Amniotic epithelial cell (primary cell): ENCODE results near the gene EEF1AKMT4.

Experiments used
- DNase-seq: peaks from one replicate; pipeline ENCODE4 v3.0.0-alpha.2; 2010; ENCODE audit warnings: low read depth

Gene EEF1AKMT4

DNA sequence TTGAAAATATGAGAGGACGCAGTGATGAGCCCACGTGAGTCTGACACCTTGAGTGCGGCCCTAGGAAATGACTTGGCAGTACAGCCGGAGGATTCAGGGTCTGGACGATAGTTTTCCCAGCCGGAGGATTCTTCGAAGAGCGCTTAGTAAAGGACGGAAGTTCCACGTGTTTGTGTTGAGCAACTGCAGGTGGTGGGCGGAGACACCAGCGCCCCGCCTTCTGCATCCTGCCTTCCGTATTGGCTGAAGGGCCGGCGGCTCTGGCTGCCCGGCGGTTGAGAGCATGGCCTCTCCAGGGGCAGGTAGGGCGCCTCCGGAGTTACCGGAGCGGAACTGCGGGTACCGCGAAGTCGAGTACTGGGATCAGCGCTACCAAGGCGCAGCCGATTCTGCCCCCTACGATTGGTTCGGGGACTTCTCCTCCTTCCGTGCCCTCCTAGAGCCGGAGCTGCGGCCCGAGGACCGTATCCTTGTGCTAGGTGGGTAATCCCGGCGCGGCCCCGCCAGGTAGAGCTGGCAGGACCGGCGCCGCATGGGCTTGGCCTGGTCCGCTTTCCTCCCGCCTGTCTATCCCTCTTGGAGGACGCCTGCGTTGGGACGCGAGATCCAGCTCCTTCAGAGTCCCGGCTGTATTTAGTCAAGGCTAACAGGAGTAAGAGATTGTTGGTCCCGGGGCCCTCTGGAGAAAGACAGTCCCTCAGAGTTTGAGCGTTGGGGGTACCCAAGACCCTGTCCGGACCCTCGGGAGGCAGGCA lies at the start of gene EEF1AKMT4:
TSS of gene EEF1AKMT4 (plus strand) at position 261 of the 755 bp plus-strand sequence. CDS start at position 284, 23 bp downstream.
- DNase-seq = peak; percentile 98

DNA sequence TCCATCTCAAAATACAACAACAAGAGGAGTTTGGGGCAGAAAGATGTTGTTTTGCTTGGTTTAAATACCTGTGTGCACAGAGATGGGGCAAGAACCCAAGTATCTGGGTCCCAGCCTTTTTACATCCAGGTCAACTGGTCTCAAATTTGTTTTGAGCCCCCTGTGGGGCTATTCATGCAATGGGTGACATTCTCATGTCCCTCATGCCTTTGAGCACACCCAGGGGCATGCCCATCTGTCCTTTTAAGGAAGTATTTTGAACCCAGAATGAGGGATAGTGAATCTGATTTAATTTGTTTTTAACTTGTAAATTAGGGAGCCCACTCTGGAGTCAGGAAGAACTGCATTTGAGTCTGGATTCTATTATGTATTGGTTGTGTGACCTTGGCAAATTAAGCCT lies 48.6 kb upstream of the EEF1AKMT4 start:
- DNase-seq = no peak

DNA sequence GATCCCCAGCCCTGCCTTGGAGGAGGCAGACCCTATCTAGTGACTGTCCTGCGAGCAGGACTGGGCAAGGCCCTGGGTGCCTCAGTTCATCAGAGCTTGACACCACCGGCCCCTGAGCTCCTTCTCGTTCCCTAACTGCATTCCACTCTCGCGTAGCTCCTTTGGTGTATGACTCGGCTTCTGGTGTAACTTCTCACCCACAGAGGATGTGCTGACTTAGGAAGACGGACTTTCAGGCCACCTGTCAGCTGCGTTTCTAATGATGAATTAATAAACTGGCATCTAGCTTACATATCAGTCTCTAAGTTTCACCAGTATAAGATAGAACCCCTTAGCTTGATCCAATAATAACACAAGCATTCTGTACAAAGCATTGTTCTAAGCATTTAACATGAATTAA lies 45.9 kb upstream of the EEF1AKMT4 start:
- peak; percentile 40 for DNase-seq

DNA sequence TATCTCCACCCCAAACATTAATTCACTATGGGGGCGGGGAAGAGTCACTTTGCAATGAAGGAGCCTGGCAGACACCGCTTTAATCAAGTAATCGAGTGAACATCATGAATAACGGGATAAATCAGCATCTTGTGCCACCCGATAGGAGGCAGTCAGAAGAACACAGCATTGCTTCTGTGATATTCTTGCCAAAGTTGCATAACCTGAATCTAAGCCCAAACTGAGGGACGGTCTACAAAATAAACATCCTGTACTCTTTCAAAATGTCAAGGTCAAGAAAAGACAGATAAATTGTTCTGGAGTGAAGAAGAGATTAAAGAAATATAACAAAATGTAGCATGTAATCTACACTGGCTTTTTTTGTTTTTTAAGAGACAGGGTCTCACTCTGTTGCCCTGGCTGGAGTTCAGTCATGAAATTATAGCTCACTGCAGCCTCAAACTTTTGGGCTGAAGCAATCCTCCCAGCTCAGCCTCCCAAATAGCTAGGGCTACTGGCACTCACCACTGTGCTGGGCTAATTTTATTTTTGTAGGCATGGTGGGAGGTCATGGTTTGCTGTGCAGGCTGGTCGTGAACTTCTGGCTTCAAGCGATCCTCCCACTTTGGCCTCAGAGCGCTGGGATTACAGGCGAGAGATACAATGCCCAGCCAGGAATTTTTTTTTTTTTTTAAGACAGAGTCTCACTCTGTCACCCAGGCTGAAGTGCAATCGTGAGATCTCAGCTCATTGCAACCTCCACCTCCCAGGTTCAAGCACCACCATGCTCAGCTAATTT lies 40.1 kb upstream of the EEF1AKMT4 start:
- DNase-seq = peak; percentile 57

DNA sequence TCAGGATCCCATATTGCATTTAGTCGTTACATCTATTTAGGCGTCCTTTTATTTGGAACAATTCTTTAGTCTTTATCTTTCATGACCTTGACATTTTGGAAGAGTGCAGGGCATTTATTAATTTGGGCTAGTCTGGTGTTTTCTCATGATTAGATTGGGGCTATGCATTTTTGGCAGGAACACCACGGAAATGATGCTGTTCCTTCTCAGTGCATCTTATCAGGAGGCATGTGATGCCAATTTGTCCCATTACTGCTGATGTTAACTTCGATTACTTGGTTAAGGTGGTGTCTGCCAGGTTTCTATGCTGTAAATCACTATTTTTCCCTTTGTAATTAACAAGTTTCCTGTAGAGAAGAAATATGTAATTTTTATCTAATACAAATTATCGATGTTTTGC lies 38.2 kb upstream of the EEF1AKMT4 start:
- no peak for DNase-seq

DNA sequence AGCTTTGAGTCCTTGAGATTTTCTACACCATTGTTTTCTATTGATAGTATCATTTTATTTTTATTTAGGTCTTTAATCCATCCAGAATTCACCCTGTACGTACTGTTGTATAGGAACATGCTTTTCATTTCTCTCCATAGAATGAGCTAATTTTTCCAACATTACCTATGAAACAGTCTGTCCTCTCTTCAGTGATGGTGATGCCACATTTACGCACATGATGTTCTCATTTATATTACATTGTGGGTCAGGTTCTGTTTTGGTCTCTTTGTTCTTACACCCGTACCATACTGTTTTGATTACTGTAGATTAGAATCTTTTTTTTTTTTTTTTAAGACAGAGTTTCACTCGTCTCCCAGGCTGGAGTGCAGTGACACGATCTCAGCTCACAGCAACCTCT lies 37.8 kb upstream of the EEF1AKMT4 start:
- no peak for DNase-seq

DNA sequence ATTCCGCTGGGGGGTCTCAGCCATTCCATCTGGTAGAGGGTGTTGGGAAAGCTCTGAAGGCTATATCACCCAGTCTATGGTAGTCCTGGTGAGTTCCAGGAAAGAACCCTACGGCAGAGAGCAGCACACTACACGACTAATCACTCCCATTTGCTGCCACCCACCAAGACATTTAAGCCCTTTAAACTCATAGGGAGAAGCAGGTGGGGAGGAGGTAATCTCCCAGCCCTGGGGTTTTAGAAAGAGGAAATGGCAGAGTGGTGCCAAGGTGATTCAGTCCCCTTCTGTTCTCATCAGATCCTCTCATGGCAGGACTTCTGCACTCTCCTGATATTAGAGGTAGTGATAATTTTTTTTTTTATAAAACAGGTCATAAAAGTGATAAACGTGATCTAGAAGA lies 30.7 kb upstream of the EEF1AKMT4 start:
- DNase-seq = no peak

DNA sequence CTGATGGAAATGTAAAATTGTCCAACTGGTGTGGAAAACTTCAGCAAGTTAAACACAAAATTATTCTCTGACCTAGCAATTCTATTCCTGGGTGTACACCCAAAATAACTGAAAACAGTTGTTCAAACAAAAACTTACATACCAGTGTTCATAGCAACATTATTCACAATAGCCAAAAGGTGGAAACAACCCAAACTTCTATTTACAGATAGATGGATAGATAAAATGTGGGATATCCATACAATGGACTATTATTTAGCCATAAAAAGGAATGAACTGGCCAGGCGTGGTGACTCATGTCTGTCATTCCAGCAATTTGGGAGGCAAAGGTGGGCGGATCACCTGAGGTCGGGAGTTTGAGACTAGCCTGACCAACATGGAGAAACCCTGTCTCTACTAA lies 27.0 kb upstream of the EEF1AKMT4 start:
- no peak for DNase-seq

DNA sequence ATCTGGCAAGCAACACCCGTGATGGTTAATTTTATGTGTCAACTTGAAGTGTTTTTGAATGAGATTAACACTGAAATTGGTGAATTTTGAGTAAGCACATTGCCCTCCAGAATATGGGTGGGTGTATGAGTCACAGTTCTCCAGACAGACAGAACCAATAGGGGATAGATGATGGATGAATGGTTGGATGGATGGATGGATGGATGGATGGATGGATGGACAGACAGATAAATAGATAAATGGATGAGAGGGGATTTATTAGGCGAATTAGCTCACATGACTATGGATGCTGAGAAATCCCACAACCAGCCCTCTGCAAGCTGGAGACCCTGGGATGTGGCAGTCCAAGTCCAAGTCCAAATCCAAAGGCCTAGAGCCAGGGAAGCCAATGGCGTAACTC lies 25.5 kb upstream of the EEF1AKMT4 start:
- no peak for DNase-seq

DNA sequence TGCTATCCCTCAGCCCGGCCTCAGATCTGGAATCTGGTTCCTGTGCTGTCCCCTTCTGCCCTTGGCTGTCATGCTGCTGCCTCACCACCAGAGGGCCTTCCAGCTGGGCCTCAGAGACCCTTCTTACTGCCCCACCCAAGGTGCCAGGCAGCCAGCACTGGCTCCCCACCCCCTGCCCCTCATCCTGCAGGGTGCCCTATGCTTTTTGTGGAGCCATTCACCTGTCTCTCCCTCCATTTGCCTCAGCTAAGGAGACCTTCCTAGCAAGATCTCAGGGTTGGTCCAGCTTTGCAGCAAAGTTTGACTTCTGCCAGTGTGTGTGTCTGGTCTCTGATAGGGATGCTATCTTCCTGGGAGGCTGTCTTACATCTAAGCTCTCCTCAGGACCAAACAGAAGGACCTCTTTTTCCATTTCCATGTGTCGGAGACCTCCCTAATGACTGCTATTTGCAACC lies 22.0 kb upstream of the EEF1AKMT4 start:
- no peak for DNase-seq

DNA sequence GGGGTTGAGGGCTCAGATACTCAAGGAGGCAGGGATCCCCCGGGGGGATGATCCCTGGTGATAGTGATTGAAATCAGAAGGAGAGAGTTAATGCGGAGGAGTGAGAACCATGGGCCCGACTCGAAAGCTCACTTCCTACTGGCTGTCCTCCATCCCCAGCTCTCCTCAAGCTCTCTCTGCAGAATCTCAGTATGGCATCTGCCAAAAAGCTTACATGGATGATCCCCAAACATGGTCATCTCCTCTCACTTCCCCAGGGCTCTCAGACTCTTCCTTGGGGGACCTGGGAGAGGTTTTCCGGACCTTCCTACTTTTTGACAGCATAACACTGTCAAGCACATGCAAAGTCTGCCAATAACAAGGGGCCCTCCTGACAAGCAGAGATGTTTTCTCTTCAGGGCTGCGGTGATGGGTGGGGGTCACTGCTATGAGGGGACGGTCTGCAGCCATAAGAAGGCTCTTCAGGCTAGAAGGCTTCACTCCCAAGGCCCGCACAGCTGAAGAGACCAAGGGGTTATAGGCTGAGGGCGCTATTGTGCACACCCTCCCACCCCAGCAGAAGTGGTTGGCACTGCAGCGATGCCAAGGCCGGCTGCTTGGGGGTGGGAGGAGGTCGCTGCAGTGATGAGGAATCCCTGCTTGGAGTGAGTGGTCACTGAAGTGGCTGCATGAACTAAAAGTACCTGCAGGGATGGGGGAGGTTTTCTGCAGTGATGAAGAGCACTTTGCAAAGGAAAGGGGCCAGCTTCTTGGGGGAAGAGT lies 20.9 kb upstream of the EEF1AKMT4 start:
- no peak for DNase-seq

DNA sequence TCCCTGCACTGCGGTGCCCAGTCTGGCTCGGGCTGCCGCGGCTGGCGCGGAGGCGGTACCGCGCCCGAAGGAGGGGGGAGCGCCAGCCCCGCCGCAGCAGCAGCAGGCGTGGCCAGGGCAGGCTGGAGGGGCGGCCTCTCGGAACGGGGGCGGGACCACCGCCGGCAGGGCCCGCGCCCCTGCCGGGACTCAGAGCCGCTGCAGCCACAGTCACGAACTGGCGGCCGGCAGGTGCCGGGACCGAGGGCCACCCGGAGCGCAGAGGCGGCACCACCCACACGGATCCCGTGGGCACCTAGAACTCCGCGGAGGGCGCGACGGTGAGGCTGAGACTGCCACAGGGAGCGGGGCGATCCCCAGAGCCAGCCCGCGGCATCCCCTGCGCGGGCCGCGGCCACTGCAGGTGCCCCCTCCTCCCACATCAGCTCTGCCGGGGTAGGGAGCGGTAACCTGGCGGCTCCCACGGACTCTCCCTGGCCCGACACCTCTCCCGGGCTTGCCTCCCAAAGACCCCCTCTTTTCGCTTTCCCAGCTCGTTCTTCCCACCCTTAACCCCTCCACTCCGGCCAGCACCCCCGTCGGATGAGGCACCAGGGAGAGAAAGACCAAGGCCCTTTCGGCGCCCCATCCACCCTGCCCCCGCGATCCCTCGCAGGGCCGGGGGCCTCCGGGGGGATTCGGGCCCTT lies 19.9 kb upstream of the EEF1AKMT4 start, which contains the start of gene VWA5B2:
TSS of gene VWA5B2 (plus strand) at position 192 of the 687 bp plus-strand sequence. CDS start 944 bp downstream, outside the sequence.
- peak; percentile 6 for DNase-seq

DNA sequence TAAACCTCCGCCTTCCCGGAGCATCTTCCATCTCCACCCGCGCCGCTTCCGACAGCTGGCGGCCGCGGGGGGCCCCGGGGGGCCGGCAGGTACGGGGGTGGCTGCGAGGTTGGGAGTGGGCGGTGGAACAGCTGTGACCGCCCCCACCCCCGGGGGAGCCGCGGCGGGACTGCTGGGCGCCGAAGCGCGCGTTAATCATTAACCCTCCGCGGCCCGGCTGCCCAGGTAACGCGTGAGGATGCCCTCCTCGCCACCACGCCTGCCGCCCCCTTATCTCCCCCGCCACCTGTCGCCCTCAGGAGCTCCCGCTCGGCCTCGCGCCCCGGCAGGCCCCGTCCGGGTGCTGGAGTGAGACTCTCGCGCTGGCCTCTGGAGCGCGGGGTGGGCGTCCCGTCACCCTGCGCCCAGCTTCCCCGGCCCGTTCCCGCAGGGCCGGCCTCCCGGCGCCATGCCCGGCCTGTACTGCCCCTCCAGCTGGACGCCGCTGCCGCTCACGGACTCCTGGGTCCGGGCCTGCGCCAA lies 19.3 kb upstream of the EEF1AKMT4 start:
- DNase-seq = no peak

DNA sequence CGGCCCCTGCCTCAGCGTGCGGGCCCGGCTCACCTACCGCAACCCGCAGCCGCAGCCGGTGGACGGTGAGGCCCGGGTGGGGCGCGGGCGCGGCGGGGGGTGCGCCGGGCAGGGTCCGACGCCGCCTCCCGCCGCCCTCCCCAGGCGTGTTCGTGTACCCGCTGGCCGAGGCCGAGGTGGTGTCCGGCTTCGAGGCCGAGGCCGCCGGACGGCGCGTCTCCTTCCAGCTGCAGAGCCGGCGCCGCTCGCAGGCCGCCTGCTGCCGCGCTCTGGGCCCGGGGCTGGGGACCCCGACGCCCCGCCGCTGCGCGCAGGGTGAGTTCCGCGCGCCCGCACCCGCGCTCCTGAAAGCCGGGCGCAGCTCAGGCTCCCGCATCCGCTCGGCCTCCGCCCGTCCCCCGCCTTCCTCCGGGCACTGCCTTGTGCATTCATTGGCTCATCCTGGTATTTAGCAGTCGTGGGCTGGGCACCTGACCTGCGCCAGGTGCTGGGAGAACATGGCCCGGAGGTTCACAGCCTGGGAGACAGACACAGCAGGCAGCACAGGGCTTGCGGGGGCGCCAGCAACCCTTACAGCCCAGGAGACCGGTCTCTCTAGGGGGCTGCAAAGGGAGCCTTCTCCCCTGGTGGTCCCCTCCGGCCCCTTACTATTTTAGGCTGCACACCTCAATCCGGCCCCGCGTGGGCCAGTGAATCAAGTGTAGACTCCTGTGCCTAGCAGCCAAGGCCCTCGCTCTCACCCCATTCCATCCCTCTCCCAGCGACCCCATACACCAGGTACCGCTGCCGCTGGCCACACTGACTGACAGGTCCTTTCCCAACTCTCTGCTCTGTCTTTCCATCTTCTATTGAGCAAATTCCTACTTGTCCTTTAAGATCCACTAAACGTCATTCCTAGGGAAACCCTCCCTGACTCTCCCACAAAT lies 18.6 kb upstream of the EEF1AKMT4 start:
- no peak for DNase-seq

DNA sequence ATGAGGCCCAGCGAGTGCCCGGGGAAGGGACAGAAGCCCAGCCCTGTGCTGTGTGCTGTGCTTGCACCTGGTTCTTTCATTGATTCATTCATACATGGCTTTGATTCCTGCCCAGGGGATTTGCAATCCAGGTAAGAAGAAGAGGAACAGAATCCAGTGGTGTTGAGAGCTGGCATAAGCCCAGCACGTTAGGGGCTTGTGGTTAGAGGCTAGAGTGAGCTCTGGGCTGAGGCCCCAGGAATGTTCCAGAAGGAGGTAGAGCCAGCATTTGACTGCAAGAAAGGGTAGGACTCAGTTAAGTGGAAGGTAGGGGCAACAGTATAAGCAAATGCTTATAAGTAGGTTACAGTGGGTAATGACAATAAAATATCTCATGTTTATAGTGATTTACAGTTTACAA lies 17.8 kb upstream of the EEF1AKMT4 start:
- DNase-seq = peak; percentile 15

DNA sequence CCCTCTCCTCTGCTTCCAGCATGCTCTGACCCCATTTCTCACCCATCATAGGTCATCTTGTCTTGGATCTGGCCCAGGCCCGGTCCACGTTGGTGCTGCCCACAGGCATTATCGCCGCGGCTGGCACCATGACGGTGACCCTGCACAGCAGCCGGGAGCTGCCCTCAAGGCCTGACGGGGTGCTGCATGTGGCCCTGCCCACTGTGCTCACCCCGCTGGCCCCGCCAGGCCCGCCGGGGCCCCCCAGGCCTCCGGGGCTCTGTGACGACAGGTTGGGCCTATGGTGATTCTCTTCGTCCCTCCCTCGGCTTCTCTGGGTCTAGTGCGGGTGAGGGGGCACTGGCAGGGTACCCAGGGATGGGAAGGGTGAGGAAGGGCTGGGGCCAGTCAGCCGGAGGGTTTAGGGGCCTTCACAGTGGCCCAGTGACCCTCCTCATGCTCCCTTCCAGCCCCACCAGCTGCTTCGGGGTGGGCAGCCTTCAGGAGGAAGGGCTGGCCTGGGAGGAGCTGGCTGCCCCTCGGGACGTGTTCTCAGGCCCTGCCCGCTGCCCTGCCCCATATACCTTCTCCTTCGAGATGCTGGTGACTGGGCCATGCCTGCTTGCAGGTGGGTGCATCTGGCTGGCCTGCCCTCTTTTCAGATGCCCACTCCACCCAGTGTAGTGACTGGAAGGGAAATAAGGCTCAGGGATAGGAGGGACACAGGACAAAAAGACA lies 16.2 kb upstream of the EEF1AKMT4 start:
- DNase-seq = no peak

DNA sequence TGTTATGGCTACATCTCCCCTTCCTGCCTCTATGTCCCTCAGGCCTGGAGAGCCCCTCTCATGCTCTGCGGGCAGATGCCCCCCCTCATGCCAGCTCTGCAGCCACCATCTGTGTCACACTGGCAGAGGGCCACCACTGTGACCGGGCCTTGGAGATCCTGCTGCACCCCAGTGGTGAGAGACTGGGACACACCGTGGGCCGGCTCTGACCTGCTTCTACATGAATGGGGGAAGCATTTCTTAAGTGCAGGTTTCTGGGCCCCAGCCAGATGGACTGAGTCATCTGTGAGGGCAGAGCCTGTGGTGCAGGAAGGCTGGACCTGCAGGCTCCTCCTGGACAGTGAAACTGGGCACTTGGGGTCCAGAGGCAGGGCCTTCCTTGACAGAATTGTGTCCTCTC lies 15.2 kb upstream of the EEF1AKMT4 start:
- DNase-seq = peak; percentile 87

DNA sequence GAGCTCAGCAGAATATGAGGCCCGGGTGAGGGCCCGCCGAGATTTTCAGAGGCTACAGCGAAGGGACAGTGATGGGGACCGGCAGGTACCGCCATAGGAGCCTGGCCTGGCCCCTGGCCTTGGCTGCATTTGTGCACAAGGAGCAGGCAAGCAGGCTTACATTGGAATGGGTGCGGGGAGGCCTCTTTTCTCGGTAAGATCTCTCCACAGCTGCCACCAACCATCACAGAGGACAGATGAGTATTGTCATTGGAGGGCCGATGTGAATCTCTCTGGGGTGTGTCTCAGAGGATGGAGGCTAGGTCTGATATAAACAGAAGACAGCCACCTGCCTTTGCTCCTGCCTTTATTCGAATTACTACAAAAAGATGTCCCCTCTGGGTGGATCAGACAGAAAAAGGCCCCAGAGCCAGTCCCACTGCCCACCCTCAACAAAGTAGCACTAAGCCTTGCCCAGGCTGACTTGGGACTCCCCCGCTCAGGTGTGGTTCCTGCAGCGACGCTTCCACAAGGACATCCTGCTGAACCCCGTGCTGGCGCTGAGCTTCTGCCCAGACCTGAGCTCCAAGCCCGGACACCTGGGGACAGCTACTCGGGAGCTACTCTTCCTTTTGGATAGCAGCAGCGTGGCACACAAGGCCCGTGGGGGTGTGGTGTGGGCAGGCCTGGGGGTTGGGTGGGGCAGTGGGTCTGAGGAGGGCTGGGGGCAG lies 14.6 kb upstream of the EEF1AKMT4 start:
- DNase-seq = no peak

DNA sequence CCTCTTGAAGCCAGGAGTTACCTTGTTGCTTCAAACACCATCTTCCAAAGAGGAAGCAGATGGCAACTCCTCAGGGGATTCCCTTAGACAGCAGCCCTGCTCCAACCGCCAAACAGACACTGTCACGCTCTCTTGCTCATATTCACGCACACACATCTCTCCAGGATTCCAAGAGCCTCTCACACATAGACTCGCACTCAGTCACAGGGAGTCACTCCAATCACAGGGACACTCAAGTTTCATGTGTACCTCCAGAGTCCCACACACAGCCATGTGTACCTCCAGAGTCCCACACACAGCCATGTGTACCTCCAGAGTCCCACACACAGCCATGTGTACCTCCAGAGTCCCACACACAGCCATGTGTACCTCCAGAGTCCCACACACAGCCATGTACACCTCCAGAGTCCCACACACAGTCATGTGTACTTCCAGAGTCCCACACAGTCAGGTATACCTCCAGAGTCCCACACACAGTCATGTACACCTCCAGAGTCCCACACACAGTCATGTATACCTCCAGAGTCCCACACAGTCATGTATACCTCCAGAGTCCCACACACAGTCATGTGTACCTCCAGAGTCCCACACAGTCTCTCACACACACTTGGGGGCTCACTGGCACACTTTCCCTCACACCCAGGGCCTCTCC lies 14.0 kb upstream of the EEF1AKMT4 start:
- no peak for DNase-seq
